Colonic mucosa (tissue), 4 donors: Measurements from ENCODE around the gene FGF16. TPM values are rescaled to one million over a fixed set of nuclear protein-coding genes. Genes with fewer than 3 reads are reported as not detected.

ENCODE experiments used
- DNase-seq: peaks from one replicate; pipeline ENCODE4 v3.0.0-alpha.2; 2020
- H3K27ac ChIP-seq: fragments of 200-600 bp; one replicate; pipeline ENCODE4 v1.8.0; 2021
- H3K27me3 ChIP-seq: fragments of 200-600 bp; one replicate; pipeline ENCODE4 v1.8.0; 2021
- H3K36me3 ChIP-seq: fragments of 200-600 bp; one replicate; pipeline ENCODE4 v1.8.0; 2021
- H3K4me1 ChIP-seq: fragments of 200-600 bp; one replicate; pipeline ENCODE4 v1.8.0; 2021; ENCODE audit warnings: mild to moderate bottlenecking
- H3K4me3 ChIP-seq: fragments of 200-600 bp; one replicate; pipeline ENCODE4 v1.8.0; 2021
- H3K9ac ChIP-seq, 2 donors: one replicate each; pipeline ENCODE4 v1.7.0; 2013; ENCODE audit warnings: control low read depth in 2 of 2, low read depth in 2 of 2, low read length in 2 of 2
- H3K9me3 ChIP-seq: fragments of 200-600 bp; one replicate; pipeline ENCODE4 v1.8.0; 2021
- CTCF ChIP-seq: fragments of 200-600 bp; IDR thresholded peaks from one replicate; pipeline ENCODE4 v1.8.0; 2022; ENCODE audit warnings: antibody characterized with exemption, mild to moderate bottlenecking
- intact Hi-C: fragments of 100-400 bp; cut with DNase I; formaldehyde crosslinking; loops from one replicate; pipeline ENCODE4 v1.14.1; 2022
- total RNA-seq, 2 donors: library from RNA; stranded (reverse); fragmentation: NEBNext Ultra II Directional in 1 of 2; extraction: Animal tissue kit (Norgen Biotek cat#: 25700) in 1 of 2; gene quantifications; one replicate each; pipeline ENCODE4 v1.2.1, GENCODE V29; 2021
- donor health status: healthy.
- donor health status: DM: no; HTN: no; CAD: no.
- donor health status: DM: no; HTN: no; CAD: no.

Gene FGF16
- total RNA-seq, 2 donors from 2014 or later = not detected

- Histone ChIP-seq H3K27me3 (peaks cover 3% of the 10 kb centered on the region), H3K9ac (no peak overlapping the region), H3K9me3 (no peaks in the 10 kb centered on the region), H3K36me3 (no peaks in the 10 kb centered on the region), H3K4me3 (no peak overlapping the region), H3K4me1 (no peaks in the 10 kb centered on the region), H3K27ac (no peak overlapping the region)
- no peak for DNase-seq
- intact Hi-C loops = no loop called here
- no peak for TF ChIP-seq CTCF
Observed at GRCh38 chrX:77441033-77441432, 6.2 kb upstream of the FGF16 start.

GRCh38 chrX:77441479-77441878, 5.7 kb upstream of the FGF16 start:
- DNase-seq = no peak
- no peaks in the 10 kb centered on the region for H3K36me3 ChIP-seq
- H3K4me3 ChIP-seq = no peak overlapping the region
- H3K9me3 ChIP-seq = no peaks in the 10 kb centered on the region
- intact Hi-C loops = no loop called here
- no peak overlapping the region for H3K27ac ChIP-seq
- H3K9ac ChIP-seq = no peak overlapping the region
- no peak for TF ChIP-seq CTCF
- H3K4me1 ChIP-seq = no peaks in the 10 kb centered on the region
- peaks cover 4% of the 10 kb centered on the region for H3K27me3 ChIP-seq

- TF ChIP-seq CTCF = no peak
- Histone ChIP-seq H3K9me3 (no peaks in the 10 kb centered on the region), H3K4me3 (no peak overlapping the region), H3K4me1 (no peaks in the 10 kb centered on the region), H3K36me3 (no peaks in the 10 kb centered on the region), H3K27ac (no peak overlapping the region), H3K9ac (no peak overlapping the region), H3K27me3 (peaks cover 4% of the 10 kb centered on the region)
- DNase-seq = no peak
- intact Hi-C loops = no loop called here
Observed at GRCh38 chrX:77442728-77443127, 4.5 kb upstream of the FGF16 start.

- Histone ChIP-seq H3K4me1 (no peaks in the 10 kb centered on the region), H3K9ac (no peak overlapping the region), H3K9me3 (no peaks in the 10 kb centered on the region), H3K4me3 (no peak overlapping the region), H3K36me3 (no peaks in the 10 kb centered on the region), H3K27ac (no peak overlapping the region), H3K27me3 (peaks cover 4% of the 10 kb centered on the region)
- no peak for TF ChIP-seq CTCF
- no peak for DNase-seq
- intact Hi-C loops = no loop called here
Observed at GRCh38 chrX:77444075-77444474, 3.1 kb upstream of the FGF16 start.

- intact Hi-C loops = no loop called here
- no peak overlapping the region for H3K9ac ChIP-seq
- H3K36me3 ChIP-seq = no peaks in the 10 kb centered on the region
- no peak overlapping the region for H3K27ac ChIP-seq
- no peaks in the 10 kb centered on the region for H3K4me1 ChIP-seq
- H3K27me3 ChIP-seq = peaks cover 4% of the 10 kb centered on the region
- H3K9me3 ChIP-seq = no peaks in the 10 kb centered on the region
- no peak for TF ChIP-seq CTCF
- no peak for DNase-seq
- H3K4me3 ChIP-seq = no peak overlapping the region
Observed at GRCh38 chrX:77444545-77444944, 2.6 kb upstream of the FGF16 start.

GRCh38 chrX:77446029-77446585, 1.1 kb upstream of the FGF16 start:
- no peaks in the 10 kb centered on the region for H3K36me3 ChIP-seq
- H3K4me1 ChIP-seq = no peaks in the 10 kb centered on the region
- intact Hi-C loops = no loop called here
- H3K9me3 ChIP-seq = no peaks in the 10 kb centered on the region
- DNase-seq = peak; percentile 23
- TF ChIP-seq CTCF = peak; percentile 28
- peak overlapping the region; percentile 27 for H3K4me3 ChIP-seq
- H3K27me3 ChIP-seq = peaks cover 4% of the 10 kb centered on the region
- H3K27ac ChIP-seq = no peak overlapping the region
- no peak overlapping the region for H3K9ac ChIP-seq
